ENCODE data around the gene POLR2A. TPM values are rescaled to one million over a fixed set of nuclear protein-coding genes. Genes with fewer than 3 reads are reported as not detected.

Gene POLR2A
- total and polyA plus RNA-seq, 2 of the 13 experiments (the other 11 are each of a cell fraction or from before 2014, with no cell fraction given) = 17.8 to 18.3 TPM

DNA sequence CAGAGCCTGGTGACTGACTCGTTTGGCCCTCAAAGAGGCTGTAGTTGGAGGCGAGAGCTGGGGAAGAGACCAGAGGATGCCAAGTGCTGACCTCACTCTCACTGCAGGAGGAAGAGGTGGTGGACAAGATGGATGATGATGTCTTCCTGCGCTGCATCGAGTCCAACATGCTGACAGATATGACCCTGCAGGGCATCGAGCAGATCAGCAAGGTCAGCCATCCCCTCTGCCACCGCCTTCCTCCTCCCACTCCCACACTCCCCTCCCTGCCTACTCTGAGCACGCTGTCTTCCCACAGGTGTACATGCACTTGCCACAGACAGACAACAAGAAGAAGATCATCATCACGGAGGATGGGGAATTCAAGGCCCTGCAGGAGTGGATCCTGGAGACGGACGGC is 26.9 kb downstream of the POLR2A start:
- FAIRE-seq = no peak
- ChIA-PET POLR2A (no interaction called here), CTCF (ENCODE audit: low intra/inter-chr PET ratio, low total read pairs) (no interaction called here)
- TF ChIP-seq ZFP36L2 (CRISPR knock-in tag; IDR thresholded peaks at IDR 0.05) (no peak), AGO2 (optimal IDR thresholded peaks at IDR 0.05; ENCODE audit: low read depth, low read length) (peak; percentile 49), ZNF549 (CRISPR knock-in tag; IDR thresholded peaks at IDR 0.05) (no peak), ZBTB39 (CRISPR knock-in tag; IDR thresholded peaks at IDR 0.05) (no peak), ZNF329 (CRISPR knock-in tag; IDR thresholded peaks at IDR 0.05; ENCODE audit: low read depth) (no peak), KLF11 (CRISPR knock-in tag; IDR thresholded peaks at IDR 0.05) (no peak), POLR2A (IDR thresholded peaks at IDR 0.05; ENCODE audit: insufficient read depth in 1 of 2, low read depth in 2 of 2, low read length in 2 of 2) (peak in 1 of 2 experiments; percentile 11; a peak in 1 of 4 replicates)
- TF ChIP-seq, protein P1, sequence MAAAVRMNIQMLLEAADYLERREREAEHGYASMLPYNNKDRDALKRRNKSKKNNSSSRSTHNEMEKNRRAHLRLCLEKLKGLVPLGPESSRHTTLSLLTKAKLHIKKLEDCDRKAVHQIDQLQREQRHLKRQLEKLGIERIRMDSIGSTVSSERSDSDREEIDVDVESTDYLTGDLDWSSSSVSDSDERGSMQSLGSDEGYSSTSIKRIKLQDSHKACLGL (CRISPR knock-in tag; IDR thresholded peaks at IDR 0.05) = no peak
- intact Hi-C loops (cut with micrococcal nuclease; ENCODE audit: unreplicated experiment) (no loop called here), in situ Hi-C loops (cut with HindIII; ENCODE audit: extremely low pct_ligation_motif_present, low pct_unique_long_range_greater_than_20kb) (loop anchor here (5.0 kb wide), 1 partner anchor 46 kb away; the partner anchor contains the start of gene TNFSF13)
- Histone ChIP-seq H3K4me2 (ENCODE audit: low read depth, low read length) (no peak overlapping the region), H3K27ac (ENCODE audit: extremely low read length, insufficient read depth, low read length) (no peak overlapping the region), H4K20me1 (ENCODE audit: insufficient read depth, low read length) (no peaks in the 10 kb centered on the region), H3K4me1 (ENCODE audit: insufficient read depth, low read length) (peaks cover 3% of the 10 kb centered on the region), H3K27me3 (ENCODE audit: control insufficient read depth in 1 of 2, insufficient read depth in 2 of 2, low read length in 2 of 2) (no peaks in the 10 kb centered on the region), H3K79me2 (ENCODE audit: insufficient read depth, low read length) (no peaks in the 10 kb centered on the region), H3K9me3 (ENCODE audit: low read length) (no peaks in the 10 kb centered on the region), H2AFZ (ENCODE audit: low read length) (no peak overlapping the region), H3K9ac (ENCODE audit: insufficient read depth, low read depth, low read length) (no peak overlapping the region), H3K36me3 (replicated peaks in 1 of 2; ENCODE audit: control insufficient read depth in 1 of 2, insufficient read depth in 2 of 2, low read length in 2 of 2) (peaks cover 34 to 71% of the 10 kb centered on the region in 2 experiments), H3K4me3 (replicated peaks in 1 of 3; ENCODE audit: insufficient read depth in 1 of 3, low read depth in 2 of 3, low read length in 3 of 3) (no peak overlapping the region)
- BruUV-seq (replicated peaks) = no TSS peak
- no peak for ATAC-seq
- DNase-seq (ENCODE audit: low spot score) = no peak
- whole genome bisulfite sequencing (ENCODE audit: low lambda C conversion rate) = 93% methylated on average over 8 of the region's 10 CpGs

Data from HepG2 (cell line).